Lower leg skin (tissue), 4 donors: ENCODE data around the gene LAMC2. TPM values are rescaled to one million over a fixed set of nuclear protein-coding genes. Genes with fewer than 3 reads are reported as not detected.

Experiments used
- DNase-seq, 2 donors: peaks; one replicate each; pipeline ENCODE4 v3.0.0-alpha.2; 2019; ENCODE audit warnings: low spot score in 2 of 2
- H3K4me3 ChIP-seq: fragments of 200-600 bp; sonication (generic); 2 replicates; pipeline ENCODE4 v1.5.1; 2017; ENCODE audit warnings: mild to moderate bottlenecking, low read depth; ENCODE audit not compliant: poor library complexity, severe bottlenecking
- POLR2A ChIP-seq, 2 donors: fragments of 450-650 bp; IDR thresholded peaks; one replicate each; pipeline ENCODE4 v1.6.1; 2016 to 2017; ENCODE audit warnings: antibody characterized with exemption in 2 of 2, mild to moderate bottlenecking in 1 of 2, moderate library complexity in 1 of 2
- WGBS, 2 donors: methylation state at CpG; one replicate each; pipeline ENCODE4 v1.1.5; 2018; 5-methylcytosine and 5-hydroxymethylcytosine counted together
- intact Hi-C: fragments of 100-400 bp; cut with DNase I; formaldehyde crosslinking; loops from one replicate; pipeline ENCODE4 v1.15.0; 2023; ENCODE audit warnings: low total_unique reads
- total RNA-seq, 4 donors: library from RNA; depleted of rRNA; stranded (reverse); fragments of >200 nt; gene quantifications; one replicate each; pipeline ENCODE4 v1.1.0, GENCODE V29; 2016
- TF ChIP-seq, protein P1 (sequence below), 3 donors: fragments of 450-650 bp; IDR thresholded peaks; one replicate each; pipeline ENCODE4 v1.5.1; 2016; ENCODE audit warnings: antibody characterized with exemption in 3 of 3, mild to moderate bottlenecking in 3 of 3, moderate library complexity in 2 of 3

The LAMC2 gene
- total RNA-seq, 4 donors from 2014 or later, result 29.6 to 36.8 (median 33.1) TPM

GRCh38 chr1:183206538-183207122, 20.6 kb downstream of the LAMC2 start:
- WGBS, 2 donors, result 85 to 97% methylated on average over 6 of the region's 6 CpGs
- no peak for TF ChIP-seq POLR2A (IDR thresholded peaks at IDR 0.05)
- TF ChIP-seq, protein P1, sequence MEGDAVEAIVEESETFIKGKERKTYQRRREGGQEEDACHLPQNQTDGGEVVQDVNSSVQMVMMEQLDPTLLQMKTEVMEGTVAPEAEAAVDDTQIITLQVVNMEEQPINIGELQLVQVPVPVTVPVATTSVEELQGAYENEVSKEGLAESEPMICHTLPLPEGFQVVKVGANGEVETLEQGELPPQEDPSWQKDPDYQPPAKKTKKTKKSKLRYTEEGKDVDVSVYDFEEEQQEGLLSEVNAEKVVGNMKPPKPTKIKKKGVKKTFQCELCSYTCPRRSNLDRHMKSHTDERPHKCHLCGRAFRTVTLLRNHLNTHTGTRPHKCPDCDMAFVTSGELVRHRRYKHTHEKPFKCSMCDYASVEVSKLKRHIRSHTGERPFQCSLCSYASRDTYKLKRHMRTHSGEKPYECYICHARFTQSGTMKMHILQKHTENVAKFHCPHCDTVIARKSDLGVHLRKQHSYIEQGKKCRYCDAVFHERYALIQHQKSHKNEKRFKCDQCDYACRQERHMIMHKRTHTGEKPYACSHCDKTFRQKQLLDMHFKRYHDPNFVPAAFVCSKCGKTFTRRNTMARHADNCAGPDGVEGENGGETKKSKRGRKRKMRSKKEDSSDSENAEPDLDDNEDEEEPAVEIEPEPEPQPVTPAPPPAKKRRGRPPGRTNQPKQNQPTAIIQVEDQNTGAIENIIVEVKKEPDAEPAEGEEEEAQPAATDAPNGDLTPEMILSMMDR (IDR thresholded peaks at IDR 0.05), result no peak
- no peak for DNase-seq
- intact Hi-C loops, result no loop called here
- no peak overlapping the region for H3K4me3 ChIP-seq

- no peak overlapping the region for H3K4me3 ChIP-seq
- TF ChIP-seq, protein P1 (IDR thresholded peaks at IDR 0.05), result no peak
- DNase-seq, result no peak
- intact Hi-C loops, result no loop called here
Measured at GRCh38 chr1:183209533-183210158, 23.6 kb downstream of the LAMC2 start.

DNA sequence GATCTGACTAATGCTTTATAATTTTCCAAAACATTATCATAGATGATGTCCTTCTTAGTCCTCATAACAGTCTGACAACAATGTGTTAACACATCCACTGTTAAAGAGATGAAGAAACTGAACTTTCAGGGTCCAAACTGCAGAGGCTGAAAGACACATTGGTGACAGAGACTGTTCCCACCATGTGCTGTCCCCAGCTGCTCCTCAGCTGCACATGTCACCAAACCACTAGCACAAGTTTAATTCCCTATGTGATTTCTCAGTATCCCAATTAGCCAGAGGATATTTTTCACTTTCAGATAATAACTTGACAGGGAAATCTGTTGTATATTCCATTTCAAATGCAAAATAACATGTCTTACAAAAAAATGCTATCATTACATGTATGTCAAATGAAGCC, 24.6 kb downstream of the LAMC2 start:
- intact Hi-C loops, result no loop called here
- DNase-seq, result no peak
- H3K4me3 ChIP-seq, result no peak overlapping the region
- TF ChIP-seq, protein P1 (IDR thresholded peaks at IDR 0.05), result no peak
- no peak for TF ChIP-seq POLR2A (IDR thresholded peaks at IDR 0.05)

DNA sequence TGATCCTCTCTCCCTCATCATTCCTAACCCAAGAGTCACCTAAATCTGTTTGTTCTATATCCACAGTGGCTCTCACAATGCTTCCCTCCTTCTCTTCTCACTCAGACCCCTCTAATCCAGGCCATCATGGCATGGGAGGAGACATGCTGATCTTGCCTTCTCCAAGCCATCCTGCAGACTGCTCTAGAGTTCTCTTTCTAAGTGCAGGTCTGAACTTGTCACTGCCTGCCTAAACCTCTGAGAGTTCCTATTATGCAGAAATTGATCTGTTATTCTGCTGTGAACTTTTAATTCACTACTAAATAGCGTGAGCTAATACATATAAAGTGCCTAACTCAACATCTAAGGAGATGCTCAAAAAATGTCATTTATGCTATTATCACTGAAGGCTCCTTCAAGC, 26.8 kb downstream of the LAMC2 start:
- no peak for DNase-seq
- intact Hi-C loops, result no loop called here
- WGBS, 2 donors, result 55 to 68% methylated on average over 1 of the region's 1 CpG
- H3K4me3 ChIP-seq, result no peak overlapping the region
- TF ChIP-seq POLR2A (IDR thresholded peaks at IDR 0.05), result no peak
- TF ChIP-seq, protein P1 (IDR thresholded peaks at IDR 0.05), result no peak

- intact Hi-C loops, result no loop called here
- DNase-seq, result no peak
- H3K4me3 ChIP-seq, result no peak overlapping the region
- TF ChIP-seq POLR2A (IDR thresholded peaks at IDR 0.05), result no peak
- TF ChIP-seq, protein P1 (IDR thresholded peaks at IDR 0.05), result no peak
- 85 to 90% methylated on average over 5 of the region's 5 CpGs for WGBS, 2 donors
Measured at GRCh38 chr1:183214021-183214970, 28.2 kb downstream of the LAMC2 start.
